Fibroblast of skin of left biceps (primary cell): ENCODE data around the gene IGLON5.

Experiments used
- DNase-seq, 2 experiments: peaks; one replicate each; pipeline ENCODE4 v3.0.0-alpha.2; 2013; ENCODE audit warnings: low read depth in 2 of 2

The IGLON5 gene

GRCh38 chr19:51364200-51365106 is 53.0 kb downstream of the IGLON5 start:
- no peak for DNase-seq

DNA sequence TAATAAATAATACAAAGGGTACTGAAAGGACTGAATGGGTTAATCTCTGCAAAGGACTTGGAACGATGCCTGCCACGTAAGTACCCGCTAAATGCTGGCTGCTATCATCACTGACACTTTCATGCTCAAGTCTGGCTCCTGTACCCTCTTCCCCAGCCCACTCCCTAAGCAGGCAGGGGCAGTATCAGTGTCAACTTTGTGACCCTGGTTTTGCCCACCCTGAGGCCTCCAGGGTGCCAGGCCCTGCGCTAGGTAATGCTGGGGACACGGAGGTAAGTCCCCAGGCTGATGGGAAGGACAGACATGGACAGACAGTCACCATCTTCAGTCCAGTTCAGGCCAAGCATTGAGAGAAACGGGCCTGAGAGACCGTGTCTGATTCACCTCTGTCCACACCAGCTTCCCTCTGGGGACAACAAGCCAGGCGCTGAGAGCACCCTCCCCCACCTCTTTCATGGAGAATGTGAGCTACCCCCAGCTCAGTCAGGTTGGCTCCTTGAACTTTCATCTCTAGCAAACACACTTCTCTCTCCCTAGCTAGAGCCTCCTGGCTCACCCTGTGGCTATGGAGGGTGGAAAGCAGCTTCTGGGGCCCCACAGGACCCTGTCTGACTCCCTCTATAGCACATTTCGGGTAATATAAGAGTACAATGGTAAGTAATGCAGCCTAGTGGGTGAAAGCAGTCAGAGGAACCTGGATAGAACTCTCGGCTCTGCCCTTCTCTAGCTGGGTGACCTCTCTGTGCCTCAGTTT is 53.9 kb downstream of the IGLON5 start:
- no peak for DNase-seq

GRCh38 chr19:51365965-51366388 is 54.5 kb downstream of the IGLON5 start, which contains the start of gene ETFB:
Gene ETFB (minus strand): TSS chr19:51366388. CDS start chr19:51366326, 62 bp downstream.
- no peak for DNase-seq

DNA sequence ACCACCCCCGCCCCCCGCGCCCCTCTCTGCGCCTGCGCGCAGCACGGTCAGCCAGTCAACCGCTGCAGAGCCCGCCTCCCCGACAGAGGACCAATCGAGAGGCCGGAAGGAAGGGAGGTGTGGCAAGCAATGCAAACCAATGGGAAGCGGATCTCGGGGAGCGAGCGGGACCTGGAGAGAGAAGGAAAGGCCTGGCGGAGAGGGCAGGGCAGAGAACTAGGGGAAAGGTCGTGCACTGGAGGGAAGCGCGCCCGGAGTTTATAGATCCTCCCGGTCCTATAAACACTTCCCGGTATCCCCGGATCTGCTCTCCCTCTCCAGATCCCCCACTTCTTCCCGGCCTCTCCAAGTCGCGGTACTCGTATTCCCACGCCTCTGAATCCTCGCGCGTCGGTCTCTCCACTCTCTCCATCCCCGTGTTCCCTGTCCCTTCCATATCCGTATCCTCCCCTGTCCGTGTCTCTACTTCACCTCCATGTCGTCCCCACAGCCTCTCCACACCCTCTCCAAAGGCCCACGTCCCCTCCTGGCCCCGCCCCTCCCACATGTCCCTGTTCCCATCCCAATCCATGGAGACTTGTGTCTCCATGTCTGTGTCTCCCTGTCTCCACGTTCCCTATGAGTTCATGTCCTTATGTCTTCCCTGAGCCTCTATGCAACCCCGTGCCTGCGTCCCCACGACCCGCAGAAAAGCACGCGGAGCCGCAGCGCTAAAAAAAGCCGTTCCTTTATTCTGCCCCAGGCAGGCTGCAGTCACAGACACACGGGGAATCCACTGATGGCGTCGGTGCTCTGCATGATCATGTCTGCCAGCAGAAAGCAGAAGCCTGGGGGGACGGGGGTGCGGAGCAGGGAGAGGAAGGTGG is 55.2 kb downstream of the IGLON5 start:
- DNase-seq, result peak; percentile 92

- DNase-seq, result no peak
Observed at GRCh38 chr19:51367255-51367564, 55.8 kb downstream of the IGLON5 start.

GRCh38 chr19:51367565-51368365 is 56.3 kb downstream of the IGLON5 start:
- peak; percentile 96 to 97 for DNase-seq

DNA sequence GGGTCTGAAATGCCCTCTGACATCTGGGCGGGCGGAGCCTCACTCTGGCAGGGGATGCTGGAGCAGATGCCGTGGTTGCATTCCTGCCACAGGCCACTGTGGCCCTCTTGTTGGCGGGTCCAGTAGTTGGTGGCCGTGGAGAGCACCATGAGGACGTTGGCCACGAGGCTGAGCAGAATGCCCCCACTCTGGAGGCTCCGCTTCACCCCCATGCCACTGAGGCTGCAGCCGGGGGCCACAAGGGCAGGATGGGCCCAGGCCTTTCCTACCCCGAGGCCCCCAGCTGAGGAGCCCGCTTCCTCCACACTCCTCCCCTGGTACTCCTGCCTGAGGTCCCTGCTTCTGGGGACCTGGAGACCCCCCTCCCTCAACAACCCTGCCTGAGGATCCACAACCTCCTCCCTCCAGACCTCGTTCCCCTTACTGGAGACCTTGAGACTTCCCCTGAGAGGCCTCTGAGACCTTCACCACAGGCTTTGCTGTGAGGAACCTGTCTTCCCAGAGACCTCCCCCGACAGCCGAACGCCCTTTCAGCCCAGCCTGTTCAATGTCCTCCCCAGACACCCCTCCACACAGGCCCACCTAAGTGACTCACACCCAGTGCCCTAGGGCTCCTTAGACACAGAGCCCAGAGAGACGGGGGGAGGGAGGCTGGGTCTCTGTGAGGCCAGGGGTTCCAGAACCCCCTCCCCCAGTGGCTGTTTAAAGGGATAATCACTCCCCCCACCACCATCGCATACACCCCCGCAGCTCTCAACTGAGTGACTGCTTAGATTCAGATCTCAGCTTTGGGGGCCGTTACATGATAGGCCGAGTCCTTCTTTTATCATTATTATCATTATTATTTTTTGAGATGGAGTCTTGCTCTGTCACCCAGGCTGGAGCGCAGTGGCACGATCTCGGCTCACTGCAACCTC is 57.2 kb downstream of the IGLON5 start, which contains the start of gene CLDND2:
TSS of gene CLDND2 (minus strand) at position 638 of the 917 bp plus-strand sequence. CDS start at position 212, 426 bp downstream.
- DNase-seq, result no peak

DNA sequence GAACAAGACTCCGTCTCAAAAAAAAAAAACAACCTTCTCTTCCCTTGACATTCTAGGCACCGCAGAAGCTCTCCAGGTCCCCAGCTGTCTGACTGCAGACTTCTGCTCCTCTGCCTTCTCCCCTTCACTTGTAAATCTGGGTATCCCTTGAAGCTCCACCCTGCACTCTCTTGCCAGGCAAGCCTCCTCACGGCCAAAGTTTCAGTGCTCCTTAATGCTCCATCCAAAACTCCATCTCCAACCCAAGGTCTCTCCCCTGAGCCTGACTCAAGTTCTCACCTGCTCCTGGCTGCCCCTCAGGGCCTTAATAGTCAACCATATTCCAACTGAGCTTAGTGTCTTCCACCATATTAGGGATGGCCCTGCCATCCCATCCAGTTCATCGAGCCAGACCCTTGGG is 58.8 kb downstream of the IGLON5 start:
- no peak for DNase-seq

DNA sequence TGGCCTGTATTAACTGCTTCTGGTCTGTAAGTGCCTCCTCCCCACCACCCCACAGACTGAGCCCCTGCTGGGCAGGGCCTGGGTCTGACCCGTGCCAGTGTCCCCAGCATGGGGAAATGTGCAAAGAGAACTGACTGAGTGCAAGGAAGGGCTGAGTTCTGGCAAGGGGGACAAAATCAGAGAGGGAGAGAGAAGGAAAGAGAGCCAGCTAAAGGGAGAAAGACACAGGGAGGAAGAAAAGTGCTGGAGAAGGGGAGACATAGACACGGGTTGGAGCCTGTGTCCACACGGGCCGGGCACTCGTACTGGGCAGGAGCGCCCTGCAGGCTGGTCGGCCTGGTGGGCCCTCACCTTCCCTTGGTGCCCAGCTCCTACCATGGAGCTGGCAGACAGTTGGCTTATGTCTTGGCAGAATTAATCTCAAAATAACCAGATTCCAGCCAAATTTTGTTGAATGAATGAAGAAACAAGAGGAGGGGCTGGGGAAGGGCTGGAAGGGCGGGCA is 59.8 kb downstream of the IGLON5 start:
- no peak for DNase-seq

- DNase-seq, result no peak
Observed at GRCh38 chr19:51372021-51372648, 60.7 kb downstream of the IGLON5 start.

GRCh38 chr19:51372649-51373504 is 61.4 kb downstream of the IGLON5 start, which contains the start of gene NKG7:
Gene NKG7 (minus strand): TSS chr19:51372654. CDS start chr19:51372535, 119 bp downstream.
- no peak for DNase-seq

- DNase-seq, result no peak
Observed at GRCh38 chr19:51375504-51376221, 64.2 kb downstream of the IGLON5 start.

GRCh38 chr19:51377422-51377821 is 66.0 kb downstream of the IGLON5 start:
- no peak for DNase-seq

DNA sequence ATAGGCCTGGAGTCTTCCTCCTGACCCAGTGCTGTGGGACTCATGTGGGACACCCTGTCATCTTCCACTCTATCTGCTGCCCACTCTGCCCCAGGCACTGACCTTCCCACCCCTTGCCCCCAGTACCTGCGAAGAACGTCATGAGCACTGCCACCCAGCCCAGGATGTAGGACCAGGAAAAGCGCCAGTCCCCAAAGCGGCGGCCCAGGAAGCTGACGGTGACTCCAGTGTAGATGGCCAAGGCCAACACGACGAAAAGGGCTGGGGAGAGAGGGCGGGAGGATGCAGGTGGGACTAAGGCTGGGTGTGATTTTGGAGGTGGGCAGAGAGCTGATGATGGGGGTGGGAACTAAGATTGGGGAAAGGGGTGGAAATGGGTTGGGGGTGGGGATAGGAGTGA is 68.9 kb downstream of the IGLON5 start:
- no peak for DNase-seq
